ENCODE measurements around the gene HOXD9. TPM values are rescaled to one million over a fixed set of nuclear protein-coding genes. Genes with fewer than 3 reads are reported as not detected.

The HOXD9 gene
- total RNA-seq, 1 donor from 2014 or later, result 6.1 TPM

GRCh38 chr2:176137252-176137580, 14.7 kb downstream of the HOXD9 start:
- no peak for DNase-seq (ENCODE audit: low spot score)

GRCh38 chr2:176137906-176138305, 15.4 kb downstream of the HOXD9 start:
- DNase-seq (ENCODE audit: low spot score), result no peak

GRCh38 chr2:176138526-176138922, 16.0 kb downstream of the HOXD9 start:
- DNase-seq (ENCODE audit: low spot score), result peak; percentile 74

- DNase-seq (ENCODE audit: low spot score), result peak; percentile 71
Measured at GRCh38 chr2:176138923-176139660, 16.6 kb downstream of the HOXD9 start.

- peak; percentile 85 for DNase-seq (ENCODE audit: low spot score)
Measured at GRCh38 chr2:176139661-176140512, 17.4 kb downstream of the HOXD9 start.

- peak; percentile 92 for DNase-seq (ENCODE audit: low spot score)
Measured at GRCh38 chr2:176140513-176141317, 18.2 kb downstream of the HOXD9 start.

GRCh38 chr2:176142281-176142680, 19.8 kb downstream of the HOXD9 start:
- DNase-seq (ENCODE audit: low spot score), result peak; percentile 65

GRCh38 chr2:176145085-176145969, 22.8 kb downstream of the HOXD9 start:
- no peak for DNase-seq (ENCODE audit: low spot score)

GRCh38 chr2:176146101-176146500, 23.6 kb downstream of the HOXD9 start:
- no peak for DNase-seq (ENCODE audit: low spot score)

GRCh38 chr2:176146645-176147044, 24.1 kb downstream of the HOXD9 start:
- DNase-seq (ENCODE audit: low spot score), result no peak

- peak; percentile 45 for DNase-seq (ENCODE audit: low spot score)
Measured at GRCh38 chr2:176147210-176147799, 24.8 kb downstream of the HOXD9 start.

- DNase-seq (ENCODE audit: low spot score), result peak; percentile 76
Measured at GRCh38 chr2:176147800-176148496, 25.4 kb downstream of the HOXD9 start.

- DNase-seq (ENCODE audit: low spot score), result no peak
Measured at GRCh38 chr2:176148751-176149421, 26.4 kb downstream of the HOXD9 start.

- DNase-seq (ENCODE audit: low spot score), result peak; percentile 68
Measured at GRCh38 chr2:176149481-176149938, 27.0 kb downstream of the HOXD9 start.

- peak; percentile 67 for DNase-seq (ENCODE audit: low spot score)
Measured at GRCh38 chr2:176149939-176150583, 27.5 kb downstream of the HOXD9 start.

- peak; percentile 81 for DNase-seq (ENCODE audit: low spot score)
Measured at GRCh38 chr2:176150584-176151441, 28.3 kb downstream of the HOXD9 start.

Measured in mesenteric fat pad (tissue), 1 donor.